GM23338 (cell line): ENCODE data around the gene SUGCT. TPM values are rescaled to one million over a fixed set of nuclear protein-coding genes. Genes with fewer than 3 reads are reported as not detected.

Experiments
- ATAC-seq: fragments of 200-7000 bp; cut with Tn5 transposase; 3 replicates; pipeline ENCODE4 v1.9.1; 2020
- DNase-seq: peaks from one replicate; pipeline ENCODE4 v3.0.0-alpha.2; 2015; ENCODE audit warnings: low spot score
- H2AFZ ChIP-seq: fragments of 200-600 bp; sonication (generic); 2 replicates; pipeline ENCODE4 v1.8.0; 2016; ENCODE audit warnings: antibody characterized with exemption, mild to moderate bottlenecking, moderate library complexity
- H3F3A ChIP-seq: fragments of 200-600 bp; sonication (generic); replicated peaks from 2 replicates; pipeline ENCODE4 v1.8.0; 2017; ENCODE audit warnings: antibody characterized with exemption, mixed run types, low read depth
- H3K27ac ChIP-seq: fragments of 200-600 bp; sonication (generic); 2 replicates; pipeline ENCODE4 v1.6.1; 2016; ENCODE audit warnings: low read depth
- H3K27me3 ChIP-seq: fragments of 200-600 bp; sonication (generic); 2 replicates; pipeline ENCODE4 v1.8.0; 2016; ENCODE audit warnings: mild to moderate bottlenecking, mixed run types, moderate library complexity; ENCODE audit not compliant: insufficient read depth
- H3K36me3 ChIP-seq: fragments of 200-600 bp; sonication (generic); 2 replicates; pipeline ENCODE4 v1.8.0; 2016; ENCODE audit warnings: mild to moderate bottlenecking; ENCODE audit not compliant: insufficient read depth
- H3K4me1 ChIP-seq: fragments of 200-600 bp; sonication (generic); 2 replicates; pipeline ENCODE4 v1.8.0; 2016; ENCODE audit warnings: mild to moderate bottlenecking, moderate library complexity; ENCODE audit not compliant: insufficient read depth
- H3K4me2 ChIP-seq: fragments of 200-600 bp; sonication (generic); 2 replicates; pipeline ENCODE4 v1.7.1; 2017; ENCODE audit warnings: mixed run types
- H3K4me3 ChIP-seq: fragments of 200-600 bp; sonication (generic); 2 replicates; pipeline ENCODE4 v1.6.1; 2016; ENCODE audit warnings: mixed run types
- H3K79me2 ChIP-seq: fragments of 200-600 bp; sonication (generic); replicated peaks from 2 replicates; pipeline ENCODE4 v1.8.0; 2017; ENCODE audit warnings: mild to moderate bottlenecking; ENCODE audit not compliant: insufficient read depth
- H3K9me2 ChIP-seq: fragments of 200-600 bp; sonication (generic); 2 replicates; pipeline ENCODE4 v1.8.0; 2017; ENCODE audit not compliant: insufficient read depth
- H4K20me1 ChIP-seq: fragments of 200-600 bp; sonication (generic); replicated peaks from 2 replicates; pipeline ENCODE4 v1.8.0; 2017; ENCODE audit warnings: mild to moderate bottlenecking; ENCODE audit not compliant: insufficient read depth
- H3K27ac Mint-ChIP-seq: 2 replicates; pipeline ENCODE4 v1.8.0; 2020; ENCODE audit warnings: inconsistent platforms, mild to moderate bottlenecking, moderate library complexity, mixed read lengths
- H3K27me3 Mint-ChIP-seq: 3 replicates; pipeline ENCODE4 v1.8.0; 2022; ENCODE audit warnings: low read depth, mild to moderate bottlenecking, moderate library complexity, mixed read lengths, inconsistent platforms; ENCODE audit not compliant: insufficient read depth, poor library complexity
- H3K36me3 Mint-ChIP-seq: 3 replicates; pipeline ENCODE4 v1.8.0; 2021; ENCODE audit warnings: low read depth, mild to moderate bottlenecking, inconsistent platforms, moderate library complexity, mixed read lengths
- H3K4me1 Mint-ChIP-seq: 3 replicates; pipeline ENCODE4 v1.8.0; 2020; ENCODE audit warnings: mild to moderate bottlenecking, inconsistent platforms, mixed read lengths
- H3K4me3 Mint-ChIP-seq: 3 replicates; pipeline ENCODE4 v1.8.0; 2021; ENCODE audit warnings: moderate library complexity, mild to moderate bottlenecking, inconsistent platforms, mixed read lengths
- H3K9me3 Mint-ChIP-seq: 3 replicates; pipeline ENCODE4 v1.8.0; 2020; ENCODE audit warnings: moderate library complexity, mild to moderate bottlenecking, inconsistent platforms, mixed read lengths
- CREB1 ChIP-seq: fragments of 250-450 bp; sonication (Bioruptor Pico); IDR thresholded peaks from 2 replicates; pipeline ENCODE4 v1.5.0; 2020; ENCODE audit warnings: low read depth, mild to moderate bottlenecking, moderate library complexity
- CTCF ChIP-seq, 2 experiments: fragments of 200-600 bp in 1 of 2; sonication (generic) in 1 of 2; conservative IDR thresholded peaks; 2 replicates each; pipeline versions ENCODE4 v1.5.1 to v1.6.1; 2016 to 2017; ENCODE audit warnings: antibody characterized with exemption in 2 of 2, low read depth in 2 of 2, mild to moderate bottlenecking in 2 of 2, moderate library complexity in 1 of 2
- EZH2 ChIP-seq: fragments of 200-600 bp; sonication (generic); IDR thresholded peaks from one replicate; pipeline ENCODE4 v1.8.0; 2017; ENCODE audit warnings: antibody characterized with exemption, mild to moderate bottlenecking, low read depth; ENCODE audit not compliant: unreplicated experiment
- EZH2phosphoT487 ChIP-seq: fragments of 200-600 bp; sonication (generic); IDR thresholded peaks from one replicate; pipeline ENCODE4 v1.8.1; 2018; ENCODE audit warnings: antibody characterized with exemption; ENCODE audit not compliant: unreplicated experiment
- NANOG ChIP-seq: IDR thresholded peaks from 2 replicates; pipeline ENCODE4 v1.6.1; 2016; ENCODE audit warnings: antibody characterized with exemption, borderline replicate concordance
- POLR2AphosphoS5 ChIP-seq: IDR thresholded peaks from 2 replicates; pipeline ENCODE4 v1.6.1; 2016; ENCODE audit warnings: antibody characterized with exemption, low read depth
- STAT1 ChIP-seq: IDR thresholded peaks from one replicate; pipeline ENCODE4 v1.6.1; 2016; ENCODE audit warnings: antibody characterized with exemption; ENCODE audit not compliant: unreplicated experiment
- ZNF114 ChIP-seq: fragments of 250-450 bp; sonication (Bioruptor Pico); IDR thresholded peaks from 2 replicates; pipeline ENCODE4 v1.5.0; 2020; ENCODE audit warnings: mild to moderate bottlenecking, moderate library complexity
- polyA plus RNA-seq: library from polyadenylated mRNA; unstranded; fragments of >200 nt; fragmentation: Nextera tagmentation; extraction: Ambion mirVana; gene quantifications from 2 replicates; pipeline ENCODE4 v1.2.1, GENCODE V29; 2016
- total RNA-seq: library from RNA; depleted of rRNA; stranded (reverse); fragments of >200 nt; shearing (Covaris generic); gene quantifications from 2 replicates; pipeline ENCODE4 v1.2.3, GENCODE V29; 2014

The SUGCT gene
- total and polyA plus RNA-seq, 2 experiments from 2014 or later, result 4.2 to 5.6 TPM

GRCh38 chr7:40876601-40877000 is 741.8 kb downstream of the SUGCT start:
- Mint-ChIP-seq H3K27me3 (no peaks in the 10 kb centered on the region), H3K36me3 (no peaks in the 10 kb centered on the region), H3K4me1 (no peaks in the 10 kb centered on the region), H3K9me3 (no peaks in the 10 kb centered on the region; the same call in 1 of the 3 replicates), H3K4me3 (no peak overlapping the region), H3K27ac (no peak overlapping the region)
- no peaks in the 10 kb centered on the region for H3K36me3 ChIP-seq
- no peak overlapping the region for H3K4me3 ChIP-seq
- no peak overlapping the region for H2AFZ ChIP-seq
- H3K9me2 ChIP-seq, result peaks cover 8% of the 10 kb centered on the region
- ATAC-seq (no peak), DNase-seq (no peak)
- H3K79me2 ChIP-seq, result no peaks in the 10 kb centered on the region
- no peak for TF ChIP-seq POLR2AphosphoS5
- TF ChIP-seq ZNF114 (CRISPR knock-in tag), result no peak
- H4K20me1 ChIP-seq, result no peaks in the 10 kb centered on the region
- H3K27me3 ChIP-seq, result no peaks in the 10 kb centered on the region
- H3K27ac ChIP-seq, result no peak overlapping the region
- no peak overlapping the region for H3K4me2 ChIP-seq
- no peaks in the 10 kb centered on the region for H3F3A ChIP-seq
- no peaks in the 10 kb centered on the region for H3K4me1 ChIP-seq

- Mint-ChIP-seq H3K27ac (no peak overlapping the region), H3K4me3 (no peak overlapping the region), H3K4me1 (no peaks in the 10 kb centered on the region), H3K9me3 (no peaks in the 10 kb centered on the region), H3K36me3 (no peaks in the 10 kb centered on the region), H3K27me3 (no peaks in the 10 kb centered on the region)
- Histone ChIP-seq H3K4me3 (no peak overlapping the region), H2AFZ (no peak overlapping the region), H3K27ac (no peak overlapping the region), H3K4me2 (no peak overlapping the region), H4K20me1 (no peaks in the 10 kb centered on the region), H3K79me2 (no peaks in the 10 kb centered on the region), H3K27me3 (no peaks in the 10 kb centered on the region), H3K9me2 (peaks cover 25% of the 10 kb centered on the region), H3K4me1 (no peaks in the 10 kb centered on the region), H3F3A (no peaks in the 10 kb centered on the region), H3K36me3 (no peaks in the 10 kb centered on the region)
- TF ChIP-seq EZH2, result no peak
- TF ChIP-seq CTCF (conservative IDR thresholded peaks at IDR 0.05; ENCODE audit: low read depth in 2 of 2), result no peak
- no peak for DNase-seq
- no peak for ATAC-seq
Measured at GRCh38 chr7:40879941-40880543, 745.2 kb downstream of the SUGCT start.

- Histone ChIP-seq H3K79me2 (no peaks in the 10 kb centered on the region), H3F3A (no peaks in the 10 kb centered on the region), H3K36me3 (no peaks in the 10 kb centered on the region), H3K4me1 (no peaks in the 10 kb centered on the region), H3K27me3 (no peaks in the 10 kb centered on the region), H3K4me2 (no peak overlapping the region), H3K9me2 (peaks cover 25% of the 10 kb centered on the region), H2AFZ (no peak overlapping the region), H3K4me3 (no peak overlapping the region), H3K27ac (no peak overlapping the region), H4K20me1 (no peaks in the 10 kb centered on the region)
- H3K27me3 Mint-ChIP-seq, result no peaks in the 10 kb centered on the region
- ATAC-seq (no peak), DNase-seq (no peak)
- H3K4me1 Mint-ChIP-seq, result no peaks in the 10 kb centered on the region
- H3K4me3 Mint-ChIP-seq, result no peak overlapping the region
- no peak overlapping the region for H3K27ac Mint-ChIP-seq
- no peaks in the 10 kb centered on the region for H3K9me3 Mint-ChIP-seq
- no peaks in the 10 kb centered on the region for H3K36me3 Mint-ChIP-seq
- no peak for TF ChIP-seq CREB1 (CRISPR knock-in tag)
- TF ChIP-seq NANOG, result no peak
- TF ChIP-seq STAT1, result no peak
- TF ChIP-seq EZH2phosphoT487, result no peak
- TF ChIP-seq CTCF (conservative IDR thresholded peaks at IDR 0.05; ENCODE audit: low read depth in 2 of 2), result no peak
Measured at GRCh38 chr7:40880581-40880980, 745.8 kb downstream of the SUGCT start.
